ENCODE measurements around the gene RBKS. TPM values are rescaled to one million over a fixed set of nuclear protein-coding genes. Genes with fewer than 3 reads are reported as not detected.
"Not testable (repeated sequence)": the region's sequence is repeated elsewhere in the genome, so short reads cannot be mapped to it uniquely, and the experiment has no call there.

RBKS gene
- polyA plus RNA-seq, 3 donors, result 7.9 to 8.9 (median 8.2) TPM

DNA sequence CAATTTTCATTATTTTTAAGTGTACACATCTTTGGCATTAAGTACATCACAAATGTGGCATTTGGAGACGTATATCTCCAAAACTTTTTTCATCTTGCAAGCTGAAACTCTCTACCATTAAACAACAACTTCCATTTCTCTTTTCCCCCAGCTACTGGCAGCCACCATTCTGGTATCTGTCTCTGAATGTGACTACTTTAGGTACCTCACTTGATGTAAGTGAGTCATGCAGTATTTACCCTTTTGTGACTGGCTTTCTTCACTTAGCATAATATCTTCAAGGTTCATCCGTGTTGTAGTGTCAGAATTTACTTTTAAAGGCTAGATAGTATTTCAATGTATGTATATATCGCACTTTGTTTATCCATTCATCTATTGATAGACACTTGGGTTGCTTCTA, 17.4 kb upstream of the RBKS start:
- no peak for DNase-seq (ENCODE audit: low read depth in 3 of 3, low spot score in 2 of 3)

DNA sequence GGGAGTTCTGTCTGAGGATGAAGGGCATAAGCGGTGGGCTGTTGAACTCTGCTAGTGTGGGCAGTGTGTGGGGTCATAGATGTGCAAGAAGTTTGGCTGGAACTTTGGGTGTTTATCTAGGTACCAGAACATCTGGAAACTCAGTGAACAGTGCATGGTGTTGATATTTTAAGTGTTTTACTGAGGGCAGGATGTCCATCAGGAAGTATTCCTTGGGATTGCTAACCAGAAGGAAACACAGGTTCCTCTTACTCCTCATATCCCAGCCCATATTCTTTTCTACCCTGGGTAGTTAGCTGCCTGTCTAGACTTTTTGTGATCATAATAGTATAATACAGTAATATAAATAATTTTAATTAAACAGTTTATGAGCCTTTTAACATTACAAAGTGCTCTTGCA, 15.9 kb upstream of the RBKS start:
- no peak for DNase-seq (ENCODE audit: low read depth in 3 of 3, low spot score in 2 of 3)

DNA sequence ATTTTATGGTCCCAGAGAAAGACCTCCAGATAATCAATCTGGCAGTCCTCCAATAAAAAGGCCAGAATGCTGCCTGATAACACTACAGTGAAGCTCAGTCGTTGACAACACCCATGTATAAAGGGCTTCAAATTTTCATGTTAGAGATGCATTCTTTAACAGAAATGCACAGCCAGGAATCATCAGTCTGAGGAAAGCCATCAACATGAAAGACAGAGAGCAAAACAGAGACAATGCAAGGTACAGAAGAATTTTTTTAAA, 14.1 kb upstream of the RBKS start:
- DNase-seq (ENCODE audit: low read depth in 3 of 3, low spot score in 2 of 3), result no peak

DNA sequence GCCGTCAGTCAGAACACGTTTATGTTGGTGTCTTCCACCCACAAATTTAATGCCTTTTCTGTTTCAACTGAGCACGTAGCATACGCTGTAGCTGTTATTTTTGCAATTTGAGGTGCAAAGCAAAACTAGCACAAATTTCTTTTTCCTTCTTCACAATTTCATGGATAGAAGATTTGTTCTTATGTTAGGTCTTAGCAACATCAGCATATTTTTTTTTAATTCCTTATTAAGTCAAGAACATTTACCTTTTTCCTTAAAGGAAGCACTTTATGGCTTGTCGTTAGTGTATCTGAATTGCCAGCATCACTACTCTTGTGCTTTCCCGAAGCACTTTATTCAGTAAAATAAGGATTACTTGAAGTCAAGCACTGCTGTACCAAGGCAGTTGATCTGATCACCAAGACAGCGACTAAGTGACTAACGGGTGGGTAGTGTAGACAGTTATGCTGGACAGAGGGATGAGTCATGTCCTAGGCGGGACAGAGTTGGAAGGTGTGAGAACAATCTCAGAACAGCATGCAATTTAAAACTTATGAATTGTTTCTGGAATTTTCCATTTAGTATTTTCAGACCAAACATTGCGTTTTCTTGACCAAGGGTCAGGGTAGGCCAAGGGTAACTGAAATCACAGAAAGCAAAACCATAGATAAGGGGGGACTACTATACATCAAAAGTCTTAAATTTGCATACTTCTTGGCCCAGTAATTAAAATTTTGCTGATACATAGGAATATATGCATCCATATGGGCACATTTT, 13.6 kb upstream of the RBKS start:
- no peak for DNase-seq (ENCODE audit: low read depth in 3 of 3, low spot score in 2 of 3)

DNA sequence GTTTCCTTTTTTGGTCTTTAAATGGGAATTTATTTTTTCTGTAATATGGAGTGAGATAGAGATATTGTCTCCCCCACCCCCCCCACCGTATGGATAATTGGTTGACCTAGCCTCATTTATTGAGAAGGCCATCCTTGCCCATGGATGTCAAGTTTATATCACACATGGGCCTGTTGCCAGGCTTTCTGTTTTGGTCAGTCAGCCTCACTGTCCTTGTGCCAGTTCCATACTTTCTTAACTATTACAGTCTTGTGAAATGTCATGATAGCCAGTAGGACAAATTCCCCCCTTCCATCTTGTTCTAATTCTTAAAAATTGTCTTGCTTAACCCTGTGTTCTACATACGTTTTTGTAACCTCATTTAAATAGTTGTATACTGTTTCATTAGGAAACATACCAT, 12.8 kb upstream of the RBKS start:
- DNase-seq (ENCODE audit: low read depth in 3 of 3, low spot score in 2 of 3), result no peak

DNA sequence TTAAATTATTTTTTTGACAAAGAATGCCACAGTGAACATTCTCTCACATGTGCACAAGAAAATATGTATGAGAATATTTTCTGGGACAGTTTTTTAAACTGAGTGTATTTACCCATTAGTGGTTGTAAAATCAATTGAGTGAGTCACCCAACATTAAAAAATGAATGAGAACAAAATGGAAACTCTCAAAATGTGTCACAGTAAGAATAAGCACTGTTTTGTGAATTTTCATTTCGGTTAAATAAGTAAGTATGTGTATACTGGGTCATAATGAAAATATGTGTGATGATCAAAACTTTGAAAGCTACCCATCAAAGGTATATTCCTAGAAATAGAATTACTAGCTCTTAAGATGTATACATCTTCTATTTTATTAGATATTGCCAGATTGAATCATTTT, 11.9 kb upstream of the RBKS start:
- DNase-seq (ENCODE audit: low read depth in 3 of 3, low spot score in 2 of 3), result no peak

DNA sequence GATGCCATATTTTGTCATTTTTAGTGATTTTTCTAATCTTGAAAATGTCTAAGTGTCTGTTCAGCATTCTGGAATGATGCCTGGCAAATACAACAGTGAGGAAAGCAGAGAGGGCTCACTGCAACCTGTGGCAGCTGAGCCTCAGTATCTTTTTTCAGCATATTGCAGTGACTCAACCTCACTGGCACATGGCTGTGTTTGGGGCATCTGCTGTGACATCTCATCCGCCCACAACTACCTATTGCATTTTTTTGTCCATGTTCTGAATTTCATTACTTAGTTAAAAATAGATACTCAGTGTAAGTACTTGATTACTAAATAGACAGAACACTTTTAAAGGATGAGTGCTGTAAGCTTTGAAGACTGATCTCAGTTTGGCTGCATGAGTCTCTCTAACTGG, 11.0 kb upstream of the RBKS start:
- no peak for DNase-seq (ENCODE audit: low read depth in 3 of 3, low spot score in 2 of 3)

DNA sequence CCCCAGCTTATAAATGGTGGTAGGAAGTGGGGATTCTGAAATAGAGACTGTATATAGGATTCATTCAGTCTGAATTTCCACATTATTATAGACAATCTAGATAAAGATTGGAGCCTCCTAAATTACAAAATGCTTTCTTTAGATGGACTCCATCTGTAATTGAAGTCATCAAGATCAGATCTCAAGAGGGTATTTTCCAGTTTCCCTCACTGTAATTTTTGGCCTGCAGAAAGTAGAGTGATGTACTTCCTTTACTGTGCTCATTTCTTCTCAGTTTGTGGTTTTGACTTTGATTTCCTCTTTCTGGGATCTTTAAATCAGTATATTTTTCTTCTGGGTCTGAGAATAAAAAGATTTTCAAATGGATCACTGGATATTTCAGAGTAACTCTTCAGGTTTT, 7.5 kb upstream of the RBKS start:
- no peak for DNase-seq (ENCODE audit: low read depth in 3 of 3, low spot score in 2 of 3)

DNA sequence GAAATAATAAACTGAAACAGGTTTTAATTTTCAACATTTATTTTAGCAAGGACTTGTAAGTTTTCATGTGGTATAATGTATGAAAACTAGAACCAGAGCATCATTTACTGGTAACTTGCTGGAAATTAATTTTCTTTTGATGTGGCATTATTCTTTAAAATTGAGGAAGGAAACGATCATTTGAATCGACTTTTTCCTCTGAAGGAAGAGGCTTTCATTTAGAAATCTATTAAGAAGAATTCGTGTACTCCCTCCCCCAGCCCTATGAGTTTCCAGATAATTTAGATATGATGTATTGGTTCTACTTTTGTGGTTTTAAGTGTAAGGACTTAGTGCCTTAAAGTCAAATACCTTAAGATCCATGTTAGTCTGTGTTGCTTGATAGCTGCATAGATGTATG, 2.8 kb upstream of the RBKS start:
- DNase-seq (ENCODE audit: low read depth in 3 of 3, low spot score in 2 of 3), result no peak

DNA sequence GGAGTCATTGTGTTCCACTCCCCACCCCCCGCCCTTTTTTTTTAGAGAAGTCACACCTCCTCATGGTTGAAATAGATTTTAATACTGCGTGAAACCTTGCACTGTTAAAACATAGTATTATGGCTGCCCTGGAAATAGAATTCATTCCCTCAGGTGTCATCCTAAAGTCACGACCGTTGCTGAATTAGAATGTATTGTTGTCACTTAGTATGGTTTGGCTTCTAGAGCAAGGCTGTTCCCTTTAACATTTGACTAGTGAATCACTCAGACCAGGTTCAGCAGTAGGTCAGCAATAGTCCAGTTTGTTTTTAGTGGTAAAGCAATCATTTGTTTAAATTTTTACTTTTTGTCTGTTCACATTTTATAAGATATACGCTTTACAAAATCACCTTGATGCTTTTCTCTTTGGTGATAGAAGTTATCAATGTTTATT, 1.5 kb upstream of the RBKS start:
- DNase-seq (ENCODE audit: low read depth in 3 of 3, low spot score in 2 of 3), result no peak

DNA sequence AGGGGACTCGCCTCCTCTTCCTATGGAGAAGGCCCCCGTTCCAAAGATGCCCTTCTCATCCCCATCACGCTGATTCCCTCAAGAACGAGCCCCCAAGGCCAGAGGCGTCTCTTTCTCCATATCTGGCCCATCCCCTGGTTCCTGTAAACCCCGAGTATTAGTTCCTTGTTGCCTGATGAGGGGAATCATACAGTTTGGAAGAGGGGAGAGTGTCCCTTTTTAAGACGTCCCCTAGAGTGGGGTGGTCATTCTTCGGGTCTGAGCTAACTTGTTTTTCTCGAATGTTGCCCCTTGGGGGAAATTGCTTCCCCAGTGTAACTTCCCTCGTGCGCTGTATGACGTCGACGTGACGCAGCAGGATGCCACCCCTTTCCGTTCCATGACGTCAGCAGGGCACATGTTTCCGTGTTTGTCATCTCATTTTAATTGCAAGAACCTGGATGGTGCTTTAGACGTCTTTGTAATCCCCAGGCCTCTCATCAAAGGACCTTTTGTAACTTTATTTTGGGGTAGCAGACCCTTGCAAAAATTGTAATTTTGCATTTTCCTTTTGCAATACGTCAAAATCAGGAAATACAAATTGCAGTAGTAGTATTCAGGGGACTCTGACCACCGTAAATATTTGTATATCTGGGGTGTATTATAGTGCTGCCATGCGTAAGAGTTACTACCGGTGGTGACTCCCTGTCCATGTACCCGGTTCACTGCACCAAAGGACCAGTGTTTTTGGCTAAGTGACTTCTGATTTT, 911 bp upstream of the RBKS start:
- DNase-seq (ENCODE audit: low read depth in 3 of 3, low spot score in 2 of 3), result peak; percentile 70 to 77 (median 72)

DNA sequence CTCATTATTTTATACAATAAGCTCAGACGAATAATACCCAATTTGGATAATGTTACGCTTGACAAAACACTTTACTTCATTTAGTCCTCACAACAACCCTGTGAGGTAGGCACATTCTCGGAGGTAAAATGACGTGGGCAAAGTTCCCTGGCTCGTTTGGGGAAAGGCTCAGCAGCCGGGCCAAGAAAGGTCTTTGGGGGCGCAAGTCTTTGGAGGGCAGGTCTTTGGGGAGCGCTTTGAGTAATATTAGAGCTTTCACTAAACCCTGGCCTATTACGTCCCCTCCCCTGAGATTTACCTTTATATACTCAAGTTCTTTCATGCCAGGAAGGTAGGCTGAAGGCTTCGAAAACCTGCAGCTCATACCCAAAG, 427 bp downstream of the RBKS start:
- DNase-seq (ENCODE audit: low read depth in 3 of 3, low spot score in 2 of 3), result peak in 2 of 3 donors; percentile 15 to 29

DNA sequence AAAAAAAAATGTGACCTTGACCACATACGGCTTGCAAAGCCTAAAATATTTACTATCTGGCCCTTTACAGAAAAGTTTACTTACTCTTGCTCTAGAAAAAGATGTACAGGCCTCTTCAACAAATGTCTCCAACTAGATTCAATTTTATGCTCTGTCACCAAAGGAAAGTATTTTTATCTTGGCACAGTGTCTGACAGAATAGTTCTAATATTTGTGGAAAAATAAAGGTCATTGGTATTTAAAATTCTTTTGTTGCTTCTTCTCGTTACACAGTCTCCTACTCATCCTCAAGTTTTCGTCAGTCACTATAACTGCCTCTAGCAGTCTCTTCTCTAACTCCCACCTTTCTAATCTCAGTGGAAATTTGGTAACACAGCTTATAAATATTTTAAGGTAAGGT, 1.4 kb downstream of the RBKS start:
- DNase-seq (ENCODE audit: low read depth in 3 of 3, low spot score in 2 of 3), result no peak

DNA sequence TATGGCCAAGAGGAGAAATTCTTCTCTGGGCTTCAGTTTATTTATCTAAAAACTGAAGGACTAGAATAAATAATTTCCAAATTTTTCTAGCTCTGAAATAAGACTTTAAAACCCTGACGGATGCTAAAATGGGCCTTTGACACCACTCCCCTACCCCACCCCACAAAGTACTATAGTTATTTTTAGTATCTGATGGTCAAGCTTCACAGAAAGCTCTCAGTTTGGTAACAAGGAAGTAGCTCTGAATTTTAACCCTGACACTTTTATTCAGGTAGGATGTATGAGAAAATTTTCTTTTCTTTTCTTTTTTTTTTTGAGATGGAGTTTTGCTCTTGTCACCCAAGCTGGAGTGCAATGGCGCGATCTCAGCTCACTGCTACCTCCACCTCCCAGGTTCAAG, 2.4 kb downstream of the RBKS start:
- no peak for DNase-seq (ENCODE audit: low read depth in 3 of 3, low spot score in 2 of 3)

DNA sequence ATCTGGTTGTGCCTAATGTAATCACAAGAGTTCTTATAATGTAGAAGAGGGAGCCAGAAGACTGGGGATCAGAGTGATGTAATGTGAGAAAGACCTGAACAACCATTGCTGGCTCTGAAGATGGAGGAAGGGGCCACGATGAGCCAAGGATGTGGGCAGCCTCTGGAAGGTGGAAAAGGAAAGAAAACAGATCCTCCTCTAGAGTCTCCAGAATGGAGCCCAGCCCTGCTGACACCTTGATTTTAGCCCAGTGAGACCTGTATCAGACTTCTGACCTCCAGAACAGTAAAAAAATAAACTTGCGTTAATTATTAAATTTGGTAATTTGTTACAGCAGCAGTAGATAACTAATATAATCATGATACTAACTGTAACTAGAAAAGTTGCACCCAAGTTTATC, 3.1 kb downstream of the RBKS start:
- no peak for DNase-seq (ENCODE audit: low read depth in 3 of 3, low spot score in 2 of 3)

DNA sequence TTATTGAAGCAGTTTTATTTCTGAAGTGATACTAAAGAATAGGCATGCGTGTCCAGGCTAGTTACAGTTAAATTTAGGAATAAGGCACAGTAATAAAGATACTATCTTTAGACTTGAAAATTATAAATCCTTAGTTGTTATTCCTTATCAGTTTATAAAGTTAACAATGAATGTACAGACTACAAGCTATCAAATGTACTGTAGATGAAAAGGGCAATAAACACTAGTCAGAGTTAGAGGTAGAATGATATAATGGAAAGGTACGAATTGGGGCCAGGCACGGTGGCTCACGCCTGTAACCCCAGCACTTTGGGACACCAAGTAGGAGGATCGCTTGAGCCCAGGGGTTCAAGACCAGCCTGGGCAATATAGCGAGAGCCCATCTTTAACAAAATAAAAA, 3.9 kb downstream of the RBKS start:
- no peak for DNase-seq (ENCODE audit: low read depth in 3 of 3, low spot score in 2 of 3)

DNA sequence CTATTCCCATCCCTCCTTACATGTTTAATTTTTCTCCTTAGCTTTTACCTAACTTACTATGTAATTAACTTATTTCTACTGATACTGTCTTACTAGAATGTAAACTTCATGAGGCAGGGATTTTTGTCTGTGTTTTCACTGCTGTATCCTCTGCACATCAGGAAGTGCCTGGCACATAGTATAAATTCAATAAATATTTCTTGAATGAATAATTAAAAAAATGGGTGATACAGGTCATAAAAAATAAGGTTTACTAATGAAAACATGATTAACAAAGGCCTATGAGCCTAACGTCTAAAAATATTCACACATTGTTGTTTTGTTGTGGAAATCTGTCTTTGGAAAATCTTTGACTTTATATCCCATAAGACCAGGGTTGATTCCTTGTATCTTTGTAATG, 4.5 kb downstream of the RBKS start:
- DNase-seq (ENCODE audit: low read depth in 3 of 3, low spot score in 2 of 3), result no peak

DNA sequence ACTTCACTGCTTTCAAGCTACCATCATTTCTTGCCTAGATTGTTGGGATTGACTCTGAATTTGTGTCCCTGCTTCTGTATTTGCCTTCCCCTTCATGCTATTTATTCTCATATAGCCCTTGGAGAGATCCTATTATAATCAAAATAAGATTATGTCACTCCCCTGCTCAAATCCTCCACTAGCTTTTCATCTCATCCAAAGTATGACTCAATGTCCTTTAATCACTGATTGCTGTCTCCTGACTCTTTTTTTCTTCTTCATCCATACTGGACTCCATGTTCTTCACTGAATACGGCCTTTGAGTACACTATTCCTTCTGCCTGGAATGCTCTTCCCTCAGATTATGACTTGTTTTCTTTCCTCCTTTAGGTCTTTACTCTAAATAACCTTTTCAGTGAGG, 5.0 kb downstream of the RBKS start:
- no peak for DNase-seq (ENCODE audit: low read depth in 3 of 3, low spot score in 2 of 3)

DNA sequence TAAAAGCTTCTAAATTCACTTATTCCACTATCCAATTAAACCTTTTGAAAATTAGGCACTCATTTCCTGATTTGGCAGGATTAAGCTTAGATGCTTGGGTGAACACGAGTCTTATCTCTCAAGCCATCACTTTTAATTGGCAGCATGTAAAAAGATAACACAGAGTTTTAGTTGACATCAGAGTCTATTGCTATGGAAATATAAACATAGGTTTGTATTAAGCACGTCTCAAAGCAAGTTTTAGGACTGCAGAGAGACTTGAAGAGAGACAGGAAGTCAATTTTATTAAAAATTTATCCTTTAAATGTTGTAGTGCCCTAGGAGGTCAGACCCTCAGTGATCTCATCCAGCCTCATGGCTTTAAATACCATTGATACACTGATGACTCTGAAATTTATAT, 5.6 kb downstream of the RBKS start:
- no peak for DNase-seq (ENCODE audit: low read depth in 3 of 3, low spot score in 2 of 3)

DNA sequence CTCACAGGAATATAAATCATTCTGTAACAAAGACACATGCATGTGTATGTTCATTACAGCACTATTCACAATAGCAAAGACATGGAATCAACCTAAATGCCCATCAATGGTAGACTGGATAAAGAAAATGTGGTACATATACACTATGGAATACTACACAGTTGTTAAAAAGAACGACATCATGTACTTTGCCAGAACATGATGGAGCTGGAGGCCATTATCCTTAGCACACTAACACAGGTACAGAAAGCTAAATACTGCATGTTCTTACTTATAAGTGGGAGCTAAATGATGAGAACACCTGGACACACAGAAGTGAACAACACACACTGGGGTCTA, 7.6 kb downstream of the RBKS start:
- not testable (repeated sequence) for DNase-seq (ENCODE audit: low read depth in 3 of 3, low spot score in 2 of 3)

DNA sequence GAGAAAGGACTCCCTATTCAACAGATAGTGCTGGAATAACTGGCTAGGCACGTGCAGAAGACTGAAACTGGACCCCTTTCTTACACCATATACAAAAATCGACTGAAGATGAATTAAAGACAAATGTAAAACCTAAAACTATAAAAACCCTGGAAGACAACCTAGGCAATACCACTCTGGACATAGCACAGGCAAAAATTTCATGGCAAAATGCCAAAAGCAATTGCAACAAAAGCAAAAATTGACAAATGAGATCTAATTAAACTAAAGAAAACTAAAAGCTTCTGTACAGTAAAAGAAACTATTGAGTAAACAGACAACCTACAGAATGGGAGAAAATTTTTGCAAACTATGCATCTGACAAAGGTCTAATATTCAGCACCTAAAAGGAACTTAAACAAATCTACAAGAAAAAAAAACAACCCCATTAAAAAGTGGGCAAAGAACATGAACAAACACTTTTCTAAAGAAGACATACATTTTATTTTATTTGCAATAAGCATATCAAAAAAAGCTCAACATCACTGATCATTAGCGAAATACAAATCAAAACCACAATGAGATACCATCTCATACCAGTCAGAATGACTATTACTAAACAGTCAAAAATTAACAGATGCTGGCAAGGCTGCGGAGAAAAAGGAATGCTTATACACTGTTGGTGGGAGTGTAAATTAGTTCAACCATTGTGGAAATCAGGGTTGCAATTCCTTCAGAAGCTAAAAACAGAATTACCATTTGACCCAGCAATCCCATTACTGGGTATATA, 8.2 kb downstream of the RBKS start:
- DNase-seq (ENCODE audit: low read depth in 3 of 3, low spot score in 2 of 3), result not testable (repeated sequence)

DNA sequence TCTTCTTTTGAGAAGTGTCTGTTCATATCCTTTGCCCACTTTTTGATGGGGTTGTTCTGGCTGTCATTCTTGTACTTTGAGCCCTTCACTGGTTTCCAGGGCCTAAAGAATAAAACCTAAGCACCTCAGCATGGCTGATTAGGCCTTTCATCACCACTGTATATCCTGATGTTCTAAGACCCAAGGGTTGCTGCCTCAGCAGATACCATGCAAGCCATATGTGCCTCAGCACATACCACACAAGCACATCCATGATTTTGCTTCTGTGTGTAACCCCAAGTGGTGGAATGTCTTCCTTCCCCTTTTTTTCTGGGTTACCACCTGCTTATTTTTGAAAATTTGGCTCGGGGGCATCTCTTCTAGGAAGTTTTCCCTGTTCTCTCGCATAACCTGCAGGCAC, 11.4 kb downstream of the RBKS start:
- DNase-seq (ENCODE audit: low read depth in 3 of 3, low spot score in 2 of 3), result no peak
